Activated T-cell treated with anti-CD3 and anti-CD28 coated beads, Interleukin-2, amount 50 U/mL, for 4 hours (primary cell): ENCODE data around the gene SLC23A1. TPM values are rescaled to one million over a fixed set of nuclear protein-coding genes. Genes with fewer than 3 reads are reported as not detected.

Experiments
- ATAC-seq, 2 donors: fragments of 200-7000 bp; cut with Tn5 transposase; one replicate each; pipeline ENCODE4 v1.10.0; 2021
- DNase-seq: peaks from one replicate; pipeline ENCODE4 v3.0.0-alpha.2; 2020
- H3K27me3 Mint-ChIP-seq: one replicate; pipeline ENCODE4 v1.8.0; 2021; ENCODE audit warnings: low read depth, mixed read lengths
- H3K36me3 Mint-ChIP-seq: one replicate; pipeline ENCODE4 v1.8.0; 2022; ENCODE audit warnings: mixed read lengths; ENCODE audit not compliant: insufficient read depth
- H3K4me1 Mint-ChIP-seq: one replicate; pipeline ENCODE4 v1.8.0; 2021; ENCODE audit warnings: low read depth, mixed read lengths
- H3K4me3 Mint-ChIP-seq: one replicate; pipeline ENCODE4 v1.8.0; 2021; ENCODE audit warnings: mild to moderate bottlenecking, moderate library complexity, mixed read lengths
- H3K9me3 Mint-ChIP-seq: one replicate; pipeline ENCODE4 v1.8.0; 2021; ENCODE audit warnings: mixed read lengths
- total RNA-seq, 3 donors: library from RNA; stranded (reverse); gene quantifications; one replicate each; pipeline ENCODE4 v1.2.1, GENCODE V29; 2021

SLC23A1 gene
- not detected for total RNA-seq

DNA sequence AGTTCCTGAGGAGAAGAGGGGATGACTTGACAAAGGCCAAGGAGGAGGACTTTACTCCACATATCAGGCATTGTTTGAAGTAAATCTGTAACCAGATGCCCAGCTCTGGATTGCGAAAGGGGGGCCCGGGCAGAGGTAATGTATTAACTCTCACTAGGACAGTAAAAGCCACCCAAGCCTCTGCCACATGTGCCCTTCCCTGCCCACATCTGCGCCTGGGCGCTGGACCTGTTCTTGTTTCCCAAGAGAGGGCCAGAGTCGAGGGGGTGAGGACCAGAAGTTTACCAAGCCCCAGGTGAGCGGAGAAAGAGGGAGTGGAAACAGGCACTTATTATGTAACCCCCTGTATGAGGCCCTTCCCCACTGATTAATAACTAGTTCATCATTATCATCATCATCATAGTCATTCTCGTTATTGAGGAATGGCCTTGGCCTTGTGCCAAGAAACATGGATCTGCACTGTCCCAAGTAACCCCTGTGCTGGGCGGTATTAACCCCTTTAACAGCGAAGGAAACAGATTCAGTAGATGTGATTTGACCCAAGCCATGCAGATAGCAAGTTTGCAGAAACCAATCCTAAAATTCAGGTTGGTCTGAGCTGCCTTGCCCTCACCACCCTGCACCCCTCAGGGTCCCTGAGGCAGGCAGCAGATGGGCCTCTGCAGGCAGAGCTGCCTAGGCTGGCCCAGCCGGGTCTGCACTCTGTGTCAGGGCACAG, at the start of gene SLC23A1:
TSS of gene SLC23A1 (minus strand) at position 23 of the 718 bp plus-strand sequence. CDS start 44 bp downstream, outside the sequence.
- Mint-ChIP-seq H3K9me3 (no peaks in the 10 kb centered on the region), H3K4me1 (peaks cover 28% of the 10 kb centered on the region), H3K27me3 (no peaks in the 10 kb centered on the region), H3K36me3 (no peaks in the 10 kb centered on the region), H3K4me3 (no peak within 1 kb of the TSS)
- DNase-seq (no peak), ATAC-seq (no peak)

- H3K9me3 Mint-ChIP-seq: no peaks in the 10 kb centered on the region
- ATAC-seq (no peak), DNase-seq (no peak)
- H3K36me3 Mint-ChIP-seq: peaks cover 13% of the 10 kb centered on the region
- H3K4me1 Mint-ChIP-seq: peaks cover 8% of the 10 kb centered on the region
- no peak overlapping the region for H3K4me3 Mint-ChIP-seq
- no peaks in the 10 kb centered on the region for H3K27me3 Mint-ChIP-seq
Measured at GRCh38 chr5:139431706-139432105, 48.6 kb upstream of the SLC23A1 start.

DNA sequence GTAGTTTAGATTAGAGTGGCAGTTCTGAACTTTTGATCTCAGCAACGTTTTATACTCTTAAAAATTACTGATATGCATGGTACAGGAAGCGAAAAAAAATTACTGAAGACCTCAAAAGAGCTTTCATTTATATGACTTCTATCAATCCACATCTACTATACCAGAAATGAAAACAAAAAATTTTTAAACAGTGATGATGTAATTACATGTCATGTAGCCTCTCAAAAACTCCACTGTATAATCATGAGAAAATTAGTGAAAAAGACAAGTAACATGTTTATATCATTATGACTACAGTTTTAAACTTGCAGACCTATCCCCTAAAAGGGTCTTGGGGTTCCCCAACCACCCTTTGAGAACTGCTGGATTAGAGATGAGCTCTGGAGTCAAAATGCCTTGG, 46.9 kb upstream of the SLC23A1 start:
- Mint-ChIP-seq H3K4me3 (no peak overlapping the region), H3K9me3 (no peaks in the 10 kb centered on the region), H3K4me1 (peaks cover 8% of the 10 kb centered on the region), H3K36me3 (peaks cover 14% of the 10 kb centered on the region), H3K27me3 (no peaks in the 10 kb centered on the region)
- peak; percentile 27 to 79 for ATAC-seq
- no peak for DNase-seq

GRCh38 chr5:139426203-139426885, 43.2 kb upstream of the SLC23A1 start:
- no peak for DNase-seq
- Mint-ChIP-seq H3K4me1 (peaks cover 12% of the 10 kb centered on the region), H3K9me3 (no peaks in the 10 kb centered on the region), H3K4me3 (no peak overlapping the region), H3K27me3 (no peaks in the 10 kb centered on the region), H3K36me3 (peaks cover 27% of the 10 kb centered on the region)
- no peak for ATAC-seq

GRCh38 chr5:139425497-139425896, 42.4 kb upstream of the SLC23A1 start:
- Mint-ChIP-seq H3K36me3 (peaks cover 31% of the 10 kb centered on the region), H3K9me3 (no peaks in the 10 kb centered on the region), H3K27me3 (no peaks in the 10 kb centered on the region), H3K4me3 (no peak overlapping the region), H3K4me1 (peaks cover 12% of the 10 kb centered on the region)
- no peak for ATAC-seq
- no peak for DNase-seq

- peak; percentile 93 to 95 for ATAC-seq
- Mint-ChIP-seq H3K4me1 (peaks cover 5% of the 10 kb centered on the region), H3K27me3 (no peaks in the 10 kb centered on the region), H3K4me3 (no peak overlapping the region), H3K36me3 (peaks cover 30% of the 10 kb centered on the region), H3K9me3 (no peaks in the 10 kb centered on the region)
- DNase-seq: peak; percentile 36
Measured at GRCh38 chr5:139422307-139422893, 39.3 kb upstream of the SLC23A1 start.

- DNase-seq (no peak), ATAC-seq (no peak)
- no peaks in the 10 kb centered on the region for H3K27me3 Mint-ChIP-seq
- peaks cover 22% of the 10 kb centered on the region for H3K36me3 Mint-ChIP-seq
- no peak overlapping the region for H3K4me3 Mint-ChIP-seq
- H3K9me3 Mint-ChIP-seq: no peaks in the 10 kb centered on the region
- peaks cover 26% of the 10 kb centered on the region for H3K4me1 Mint-ChIP-seq
Measured at GRCh38 chr5:139419226-139420192, 36.4 kb upstream of the SLC23A1 start.

- H3K36me3 Mint-ChIP-seq: peaks cover 18% of the 10 kb centered on the region
Measured at GRCh38 chr5:139418793-139419192, 35.7 kb upstream of the SLC23A1 start.

DNA sequence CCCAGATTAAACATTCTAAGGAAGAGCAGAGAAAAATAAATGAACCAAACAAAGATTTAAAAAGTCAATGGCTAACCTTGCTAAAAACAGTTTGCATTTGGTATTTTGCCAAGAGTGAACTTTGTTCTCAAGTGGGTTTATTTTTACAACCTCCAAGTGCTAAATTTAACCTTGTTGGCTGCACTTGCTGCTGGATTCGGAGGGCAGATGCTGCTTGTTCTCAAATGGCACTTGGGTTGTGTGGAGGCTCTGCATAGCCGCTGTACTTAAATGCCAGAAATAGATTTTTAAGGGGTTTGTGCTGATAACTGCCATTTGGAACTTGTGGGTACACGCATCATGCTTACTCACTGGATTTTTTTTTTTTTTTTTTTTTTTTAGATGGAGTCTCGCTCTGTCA, 34.1 kb upstream of the SLC23A1 start:
- H3K4me1 Mint-ChIP-seq: peaks cover 39% of the 10 kb centered on the region

More at GRCh38 chr5:139418793-139419192, 35.7 kb upstream of the SLC23A1 start:
- no peaks in the 10 kb centered on the region for H3K9me3 Mint-ChIP-seq
- H3K4me3 Mint-ChIP-seq: no peak overlapping the region
- H3K4me1 Mint-ChIP-seq: peaks cover 33% of the 10 kb centered on the region
- no peak for DNase-seq
- ATAC-seq: no peak
- H3K27me3 Mint-ChIP-seq: no peaks in the 10 kb centered on the region

DNA sequence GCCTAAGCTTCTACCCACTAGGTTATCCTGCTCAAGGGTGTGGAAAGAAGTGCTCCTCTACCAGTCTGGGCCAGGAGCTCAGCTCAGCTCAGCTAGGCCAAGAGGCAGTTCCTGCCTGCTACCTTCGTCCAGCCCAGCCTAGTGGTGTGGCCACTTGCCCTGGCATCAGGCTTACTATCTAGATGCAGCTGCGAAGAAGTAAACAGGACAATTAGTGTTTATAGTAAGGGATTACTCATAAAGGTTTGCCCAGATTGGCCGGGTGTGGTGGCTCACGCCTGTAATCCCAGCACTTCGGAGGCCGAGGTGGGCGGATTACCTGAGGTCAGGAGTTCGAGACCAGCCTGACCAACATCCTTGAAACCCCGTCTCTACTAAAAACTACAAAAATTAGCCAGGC, 33.6 kb upstream of the SLC23A1 start:
- no peak for ATAC-seq
- H3K4me3 Mint-ChIP-seq: peak overlapping the region; percentile 6
- H3K27me3 Mint-ChIP-seq: no peaks in the 10 kb centered on the region

More for the DNA sequence above, 34.1 kb upstream of the SLC23A1 start:
- Mint-ChIP-seq H3K9me3 (no peaks in the 10 kb centered on the region), H3K4me3 (no peak overlapping the region), H3K27me3 (no peaks in the 10 kb centered on the region), H3K36me3 (peaks cover 13% of the 10 kb centered on the region)
- DNase-seq: no peak
- ATAC-seq: no peak

GRCh38 chr5:139415869-139416268, 32.8 kb upstream of the SLC23A1 start:
- Mint-ChIP-seq H3K36me3 (peaks cover 11% of the 10 kb centered on the region), H3K4me1 (peaks cover 38% of the 10 kb centered on the region)

More for the DNA sequence above, 33.6 kb upstream of the SLC23A1 start:
- no peak for DNase-seq
- H3K4me1 Mint-ChIP-seq: peaks cover 38% of the 10 kb centered on the region
- H3K36me3 Mint-ChIP-seq: peaks cover 12% of the 10 kb centered on the region
- H3K9me3 Mint-ChIP-seq: no peaks in the 10 kb centered on the region

GRCh38 chr5:139415221-139415861, 32.2 kb upstream of the SLC23A1 start:
- Mint-ChIP-seq H3K9me3 (no peaks in the 10 kb centered on the region), H3K27me3 (no peaks in the 10 kb centered on the region), H3K4me3 (peak overlapping the region; percentile 58), H3K36me3 (peaks cover 8% of the 10 kb centered on the region), H3K4me1 (peaks cover 38% of the 10 kb centered on the region)
- ATAC-seq (peak; percentile 68 to 69), DNase-seq (no peak)

More at GRCh38 chr5:139415869-139416268, 32.8 kb upstream of the SLC23A1 start:
- H3K9me3 Mint-ChIP-seq: no peaks in the 10 kb centered on the region
- ATAC-seq (no peak), DNase-seq (no peak)
- peak overlapping the region; percentile 51 for H3K4me3 Mint-ChIP-seq
- H3K27me3 Mint-ChIP-seq: no peaks in the 10 kb centered on the region

GRCh38 chr5:139414581-139415130, 31.6 kb upstream of the SLC23A1 start:
- H3K4me1 Mint-ChIP-seq: peaks cover 38% of the 10 kb centered on the region
- H3K27me3 Mint-ChIP-seq: no peaks in the 10 kb centered on the region
- peaks cover 8% of the 10 kb centered on the region for H3K36me3 Mint-ChIP-seq
- ATAC-seq (peak; percentile 24 to 27), DNase-seq (no peak)
- no peaks in the 10 kb centered on the region for H3K9me3 Mint-ChIP-seq
- peak overlapping the region; percentile 58 for H3K4me3 Mint-ChIP-seq
